NCI-H345 treated with DMSO at 0.1 percent for 48 hours (cell line): ENCODE results near the gene FBXL4.

ENCODE experiments used
- DNase-seq: peaks from one replicate; lab custom pipeline; 2025; ENCODE audit not compliant: unreplicated experiment; lab: John Stamatoyannopoulos, UW

The FBXL4 gene

GRCh38 chr6:98827295-98828159, 120.2 kb downstream of the FBXL4 start:
- no peak for DNase-seq

- no peak for DNase-seq
These were observed 122.0 kb downstream of the FBXL4 start for GRCh38 chr6:98825600-98826230.

GRCh38 chr6:98824902-98825599, 122.7 kb downstream of the FBXL4 start:
- DNase-seq, result no peak

GRCh38 chr6:98824162-98824901, 123.4 kb downstream of the FBXL4 start:
- no peak for DNase-seq

GRCh38 chr6:98823428-98824161, 124.2 kb downstream of the FBXL4 start:
- DNase-seq, result no peak

GRCh38 chr6:98821756-98822405, 125.9 kb downstream of the FBXL4 start:
- DNase-seq, result no peak
